CD4-positive, alpha-beta T cell treated with Interleukin-6 at 100 ng/mL for 8 hours (primary cell): Measurements from ENCODE around the gene REV1.

Experiments
- DNase-seq: peaks from one replicate; pipeline ENCODE4 v3.0.0-alpha.2; 2020; ENCODE audit warnings: mixed read lengths, low spot score

REV1 gene

GRCh38 chr2:99448556-99448955 lies 41.3 kb downstream of the REV1 start:
- DNase-seq = no peak

GRCh38 chr2:99445065-99445464 lies 44.8 kb downstream of the REV1 start:
- no peak for DNase-seq

- no peak for DNase-seq
Measured at GRCh38 chr2:99444222-99444621, 45.6 kb downstream of the REV1 start.

- DNase-seq = no peak
Measured at GRCh38 chr2:99442837-99443236, 47.0 kb downstream of the REV1 start.

- no peak for DNase-seq
Measured at GRCh38 chr2:99439971-99440505, 49.8 kb downstream of the REV1 start.

GRCh38 chr2:99436874-99437273 lies 52.9 kb downstream of the REV1 start:
- DNase-seq = no peak

- DNase-seq = no peak
Measured at GRCh38 chr2:99433340-99433739, 56.5 kb downstream of the REV1 start.

- no peak for DNase-seq
Measured at GRCh38 chr2:99431587-99432275, 58.1 kb downstream of the REV1 start.

GRCh38 chr2:99430614-99431291 lies 59.1 kb downstream of the REV1 start:
- no peak for DNase-seq

- no peak for DNase-seq
Measured at GRCh38 chr2:99425022-99425421, 64.8 kb downstream of the REV1 start.

- DNase-seq = no peak
Measured at GRCh38 chr2:99424371-99424770, 65.4 kb downstream of the REV1 start.

GRCh38 chr2:99422599-99422998 lies 67.2 kb downstream of the REV1 start:
- DNase-seq = no peak

- DNase-seq = no peak
Measured at GRCh38 chr2:99421469-99421868, 68.3 kb downstream of the REV1 start.

- DNase-seq = no peak
Measured at GRCh38 chr2:99420751-99421299, 69.0 kb downstream of the REV1 start.

- DNase-seq = no peak
Measured at GRCh38 chr2:99420031-99420430, 69.8 kb downstream of the REV1 start.

GRCh38 chr2:99417396-99417795 lies 72.4 kb downstream of the REV1 start:
- DNase-seq = no peak

GRCh38 chr2:99414566-99414965 lies 75.3 kb downstream of the REV1 start:
- no peak for DNase-seq

GRCh38 chr2:99410276-99410675 lies 79.5 kb downstream of the REV1 start:
- DNase-seq = no peak

- DNase-seq = no peak
Measured at GRCh38 chr2:99406137-99406536, 83.7 kb downstream of the REV1 start.

GRCh38 chr2:99404797-99405669 lies 84.8 kb downstream of the REV1 start:
- no peak for DNase-seq

GRCh38 chr2:99404039-99404796 lies 85.6 kb downstream of the REV1 start:
- no peak for DNase-seq

GRCh38 chr2:99403524-99403923 lies 86.3 kb downstream of the REV1 start:
- no peak for DNase-seq
